ENCODE measurements around the gene UBQLN1. TPM values are rescaled to one million over a fixed set of nuclear protein-coding genes. Genes with fewer than 3 reads are reported as not detected.

The UBQLN1 gene
- total and polyA plus RNA-seq, 9 of the 15 experiments (the other 6 are each of a cell fraction or from before 2014, with no cell fraction given): 7.5 to 120 (median 52.8) TPM

DNA sequence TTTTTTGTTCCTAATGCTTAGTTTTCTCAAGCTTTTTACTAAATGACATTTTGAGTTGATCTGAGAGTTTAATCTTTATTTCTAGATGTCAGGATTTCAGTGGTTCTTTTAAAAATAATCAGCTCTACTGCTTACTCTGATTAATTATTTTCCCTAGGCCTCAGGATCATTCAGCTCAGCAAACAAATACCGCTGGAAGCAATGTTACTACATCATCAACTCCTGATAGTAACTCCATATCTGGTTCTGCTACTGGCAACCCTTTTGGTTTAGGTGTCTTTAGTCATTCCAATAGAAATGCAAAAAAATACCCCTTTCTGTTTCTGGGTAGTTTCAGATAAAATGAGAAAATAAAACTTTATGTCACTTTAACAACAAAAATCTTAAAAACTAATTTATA lies 90.5 kb downstream of the UBQLN1 start:
- Histone ChIP-seq H2AFZ (ENCODE audit: low read depth, low read length) (no peak overlapping the region), H3K36me3 (ENCODE audit: control insufficient read depth, insufficient read depth, low read length) (no peaks in the 10 kb centered on the region), H3K4me3 (no peak overlapping the region), H3K4me1 (replicated peaks in 1 of 2; ENCODE audit: control insufficient read depth in 2 of 2, insufficient read depth in 2 of 2, low read length in 2 of 2) (no peaks in the 10 kb centered on the region; a peak in 1 of 5 replicates), H3K9me1 (ENCODE audit: control insufficient read depth, insufficient read depth, low read length) (no peaks in the 10 kb centered on the region), H3K27me3 (ENCODE audit: control insufficient read depth in 2 of 2, insufficient read depth in 2 of 2, low read length in 2 of 2) (no peaks in the 10 kb centered on the region), H4K20me1 (replicated peaks; ENCODE audit: control insufficient read depth, insufficient read depth, low read length) (no peaks in the 10 kb centered on the region), H3K9me3 (replicated peaks; ENCODE audit: control insufficient read depth, insufficient read depth, low read depth, low read length) (no peaks in the 10 kb centered on the region), H3K79me2 (ENCODE audit: control insufficient read depth, insufficient read depth, low read length) (no peaks in the 10 kb centered on the region), H3K27ac (ENCODE audit: extremely low read depth, low read depth, low read length) (no peak overlapping the region), H3K9ac (ENCODE audit: insufficient read depth in 1 of 2, low read depth in 2 of 2, low read length in 2 of 2) (no peak overlapping the region), H3K4me2 (ENCODE audit: insufficient read depth, low read length) (no peak overlapping the region)
- 0% methylated on average over 1 of the region's 1 CpG for WGBS (ENCODE audit: insufficient coverage, low coverage, missing lambda C conversion rate)
- BruUV-seq (replicated peaks): no TSS peak
- ATAC-seq: no peak
- DNase-seq (ENCODE audit: extremely low read depth in 1 of 4, low spot score in 3 of 4): no peak
- CTCF ChIA-PET (ENCODE audit: low intra/inter-chr PET ratio): no interaction called here
- POLR2A ChIA-PET: interaction anchor here (0.6 kb wide), 1 partner anchor 14 kb away, joined by 3 read pairs; no protein-coding TSS in a partner anchor
- TF ChIP-seq ILK (tag; IDR thresholded peaks at IDR 0.05; ENCODE audit: borderline replicate concordance, low read depth) (no peak), L3MBTL2 (IDR thresholded peaks at IDR 0.05) (no peak), MIER1 (IDR thresholded peaks at IDR 0.05; ENCODE audit: low read depth) (no peak), ETV6 (IDR thresholded peaks at IDR 0.05; ENCODE audit: borderline replicate concordance in 1 of 2, low read depth in 2 of 2, low read length in 1 of 2) (no peak), ETV6 (CRISPR knock-in tag; IDR thresholded peaks at IDR 0.05; ENCODE audit: borderline replicate concordance) (no peak), NONO (IDR thresholded peaks at IDR 0.05; ENCODE audit: low read depth in 2 of 2, low read length in 1 of 2) (no peak), SMAD1 (IDR thresholded peaks at IDR 0.05; ENCODE audit: low read depth, low read length, partially characterized antibody) (no peak), DPF2 (IDR thresholded peaks at IDR 0.05) (no peak), JUN (IDR thresholded peaks at IDR 0.05; ENCODE audit: borderline replicate concordance, low read depth, low read length) (no peak), JUN (CRISPR knock-in tag; IDR thresholded peaks at IDR 0.05; ENCODE audit: borderline replicate concordance) (no peak), ZNF696 (CRISPR knock-in tag; conservative IDR thresholded peaks at IDR 0.05) (no peak), NR1H2 (CRISPR knock-in tag; IDR thresholded peaks at IDR 0.05) (no peak), PPARD (CRISPR knock-in tag; IDR thresholded peaks at IDR 0.05) (no peak), REST (IDR thresholded peaks at IDR 0.05; ENCODE audit: borderline replicate concordance) (no peak), REST (CRISPR knock-in tag; IDR thresholded peaks at IDR 0.05; ENCODE audit: low read depth) (no peak), MCM5 (IDR thresholded peaks at IDR 0.05; ENCODE audit: low read depth) (no peak), ZNF121 (CRISPR knock-in tag; conservative IDR thresholded peaks at IDR 0.05) (no peak)
- intact Hi-C loops (cut with micrococcal nuclease): no loop called here
- FAIRE-seq: no peak
- in situ Hi-C loops (cut with MboI): loop anchor here (25.0 kb wide), 1 partner anchor 295 kb away; the partner anchor contains the start of gene KIF27

Data from K562 (cell line).